ENCODE results near the gene PLA1A.
A peak's percentile ranks its signal among the peaks of the same experiment; 100 is the strongest.

- TF ChIP-seq CTCF (conservative IDR thresholded peaks at IDR 0.05; ENCODE audit: low read depth, low read length) (peak; percentile 72), EZH2 (IDR thresholded peaks at IDR 0.05; ENCODE audit: borderline replicate concordance, low read depth, low read length, poor library complexity, severe bottlenecking) (no peak)
Observed at GRCh38 chr3:119600732-119601131, 3.0 kb downstream of the PLA1A start.

Measured in A673 (cell line).